ENCODE data around the gene TTC39A.
"Not testable (repeated sequence)": the region's sequence is repeated elsewhere in the genome, so short reads cannot be mapped to it uniquely, and the experiment has no call there.

Gene TTC39A

GRCh38 chr1:51336004-51336403 lies 5.6 kb upstream of the TTC39A start:
- DNase-seq, result no peak

GRCh38 chr1:51331206-51332100 lies 1.1 kb upstream of the TTC39A start:
- peak; percentile 92 for DNase-seq

DNA sequence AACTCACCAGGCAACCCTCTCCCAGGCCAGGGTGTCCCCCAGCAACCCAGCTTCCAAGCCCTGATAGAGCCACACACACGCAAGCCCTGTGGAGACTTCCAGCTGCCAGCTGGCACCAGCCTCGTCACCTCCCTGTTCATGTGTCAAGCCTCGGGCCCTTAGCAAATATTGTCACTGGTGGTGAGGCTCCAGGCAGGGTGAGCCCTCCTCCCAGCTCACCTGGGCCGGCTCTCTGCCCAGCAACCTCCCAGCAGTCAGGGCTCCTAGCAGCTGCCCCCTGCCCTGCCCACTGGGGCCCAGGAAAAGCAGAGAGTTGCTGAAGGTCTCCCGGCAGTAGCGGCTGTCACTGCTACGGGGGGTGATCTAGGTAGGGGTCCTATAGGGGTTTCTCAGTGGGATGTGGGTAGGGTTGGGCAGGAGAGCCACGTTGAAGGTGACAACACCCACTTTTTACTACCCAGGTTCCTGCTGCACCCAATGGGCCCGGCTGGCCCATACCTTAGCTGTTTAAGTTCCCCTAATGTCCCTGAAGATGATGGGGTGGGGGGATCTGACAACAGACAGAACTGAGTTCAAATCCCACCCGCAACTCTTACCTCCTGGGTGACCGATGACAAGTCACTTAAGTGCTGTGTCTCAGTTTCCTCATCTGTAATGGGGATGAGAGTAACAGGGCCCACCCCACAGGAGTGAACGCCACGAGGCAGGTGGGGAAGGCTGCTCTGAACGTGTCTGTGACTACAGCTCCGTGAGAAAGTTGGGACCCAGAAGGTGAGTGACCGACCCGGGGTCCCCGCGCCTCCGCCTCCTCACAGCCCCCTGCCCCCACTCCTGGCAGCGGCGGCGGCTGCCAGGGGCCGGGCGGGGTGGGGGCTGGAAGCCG lies 678 bp downstream of the TTC39A start:
- DNase-seq, result peak; percentile 99

DNA sequence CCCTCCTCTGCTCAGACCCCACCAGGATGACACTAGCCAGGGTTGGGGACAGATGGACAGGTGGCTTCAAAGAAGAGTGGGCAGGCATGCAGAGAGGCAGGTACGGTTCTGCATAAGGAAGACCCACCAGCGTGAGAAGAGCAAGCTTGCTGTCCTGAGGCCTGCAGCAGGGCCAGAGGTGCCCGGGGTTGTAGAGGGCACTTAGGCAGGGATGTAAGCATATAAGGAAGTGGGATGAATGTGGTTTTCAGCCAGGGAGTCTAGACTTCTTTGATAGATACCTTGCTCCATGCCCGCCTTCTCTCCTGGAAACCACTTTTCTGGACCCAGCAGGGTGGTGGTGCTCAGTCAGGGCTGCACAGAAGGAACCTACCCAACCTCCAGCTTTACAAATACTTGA lies 1.4 kb downstream of the TTC39A start:
- DNase-seq, result peak; percentile 86

DNA sequence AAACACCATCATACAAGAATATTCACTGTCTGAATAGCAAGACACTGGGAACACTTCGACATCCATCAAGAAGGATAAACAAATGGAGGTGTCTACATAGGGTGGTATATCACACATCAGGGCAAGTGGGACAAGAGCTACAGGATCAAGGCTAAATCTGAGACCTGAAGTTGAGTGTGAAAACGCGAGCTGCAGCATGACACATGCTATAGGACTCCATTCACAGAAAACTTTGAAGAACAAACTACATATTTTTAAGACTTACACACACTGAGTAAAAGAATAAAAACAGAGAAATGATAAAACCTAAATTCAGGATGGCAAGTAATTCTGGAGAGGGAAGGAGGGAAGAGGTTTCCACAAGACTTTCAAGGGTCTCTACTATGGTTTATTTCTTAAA lies 2.1 kb downstream of the TTC39A start:
- no peak for DNase-seq

- DNase-seq, result no peak
These were observed 3.0 kb downstream of the TTC39A start for GRCh38 chr1:51327386-51327785.

DNA sequence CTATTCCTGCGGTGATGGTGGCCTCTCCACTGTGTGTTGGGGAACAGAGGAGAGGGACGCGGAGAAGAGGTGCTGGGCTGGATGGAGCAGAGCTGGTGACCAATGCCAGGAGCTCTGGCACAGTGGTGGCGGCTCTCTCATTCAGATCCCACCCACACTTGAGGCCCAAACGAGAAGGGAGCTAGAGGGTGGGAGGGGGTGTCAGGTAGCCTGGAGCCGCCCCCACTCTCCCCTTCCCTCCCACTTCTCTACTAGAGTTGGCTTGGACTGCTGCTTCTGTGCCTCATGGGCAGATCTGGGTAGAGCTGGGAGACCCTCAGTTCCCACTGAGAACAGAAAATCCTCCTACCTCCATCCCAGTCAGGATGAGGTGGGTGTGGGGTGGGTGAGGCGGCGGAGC lies 3.5 kb downstream of the TTC39A start:
- DNase-seq, result no peak

DNA sequence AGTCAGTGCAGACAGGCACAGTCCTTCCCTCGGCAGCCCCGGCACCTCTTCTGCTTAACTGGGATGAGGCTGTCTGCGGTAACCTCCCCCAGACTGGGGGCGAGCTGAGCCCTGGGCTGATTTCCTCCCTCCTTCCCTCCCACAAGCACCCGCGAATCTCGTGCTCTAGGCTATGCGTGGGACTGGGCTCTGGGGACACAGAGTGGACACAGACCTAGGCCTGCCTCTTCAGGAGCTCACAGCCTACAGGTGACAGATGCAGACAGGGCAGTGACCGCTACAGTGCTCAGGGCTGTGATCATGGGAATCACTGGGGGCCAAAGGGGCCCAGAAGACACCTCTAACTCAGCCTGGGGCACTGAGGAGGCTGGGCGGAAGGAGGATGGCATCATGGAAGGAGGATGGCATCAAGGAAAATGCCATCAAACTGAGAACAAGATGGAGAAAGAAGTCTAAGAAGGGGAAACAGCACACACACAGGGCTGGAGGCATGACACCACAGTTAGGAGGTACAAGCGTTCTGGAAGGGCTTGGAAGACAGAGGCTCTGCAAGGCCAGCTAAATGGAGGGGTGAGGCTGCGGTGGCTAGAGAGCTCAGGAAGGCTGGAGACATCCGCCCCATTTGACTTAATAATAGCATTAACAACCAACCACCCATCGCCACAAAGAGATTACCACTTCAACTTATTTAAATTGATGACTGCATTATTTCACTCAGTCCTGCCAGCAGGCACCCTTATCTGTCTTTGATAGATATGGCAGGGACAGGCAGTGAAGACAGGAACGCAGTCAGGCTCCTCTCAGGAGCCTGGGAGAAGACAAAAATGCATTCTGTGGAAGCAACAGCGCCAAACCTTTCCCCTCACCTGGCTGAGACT lies 4.2 kb downstream of the TTC39A start:
- DNase-seq, result no peak

DNA sequence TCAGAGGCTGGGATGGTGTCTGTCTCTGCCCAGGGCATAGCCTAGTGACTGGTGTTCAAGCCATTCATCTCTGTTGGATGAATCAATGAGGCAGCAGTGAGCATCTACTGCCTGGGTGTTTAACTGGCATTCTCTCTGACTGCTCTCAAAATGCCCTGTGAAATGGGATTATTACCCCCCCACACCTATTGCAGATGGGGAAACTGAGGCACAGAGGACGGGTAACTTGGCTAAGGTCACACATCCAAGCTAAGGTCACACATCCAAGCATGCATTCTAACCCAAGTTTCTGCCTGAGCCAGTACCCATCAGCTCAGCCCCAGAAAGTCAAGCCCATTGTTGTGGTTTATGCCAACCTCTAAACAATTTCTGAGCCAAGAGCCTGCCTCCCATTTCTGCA lies 5.0 kb downstream of the TTC39A start:
- DNase-seq, result no peak

GRCh38 chr1:51325011-51325385 lies 5.4 kb downstream of the TTC39A start:
- not testable (repeated sequence) for DNase-seq

- no peak for DNase-seq
These were observed 5.9 kb downstream of the TTC39A start for GRCh38 chr1:51324251-51325010.

DNA sequence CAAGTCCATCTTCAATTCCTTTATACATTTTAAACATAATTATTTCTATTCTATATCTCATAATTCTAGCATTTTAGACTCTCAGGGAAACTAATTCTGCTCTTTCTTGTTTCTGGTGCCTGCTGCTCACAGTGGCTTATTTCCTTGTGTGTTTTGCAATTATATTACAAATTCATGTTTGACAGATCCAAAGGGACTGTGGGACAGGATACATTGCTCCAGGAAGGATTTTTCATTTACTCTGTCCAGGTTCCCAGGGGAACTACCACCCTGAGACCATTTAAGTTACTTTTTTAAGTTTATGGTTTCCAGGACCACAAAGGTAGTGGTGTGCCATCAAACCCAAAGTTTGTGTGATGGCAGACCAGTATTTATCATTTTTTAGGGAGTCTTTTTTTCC lies 6.6 kb downstream of the TTC39A start:
- DNase-seq, result no peak

GRCh38 chr1:51322417-51323101 lies 7.8 kb downstream of the TTC39A start:
- no peak for DNase-seq

DNA sequence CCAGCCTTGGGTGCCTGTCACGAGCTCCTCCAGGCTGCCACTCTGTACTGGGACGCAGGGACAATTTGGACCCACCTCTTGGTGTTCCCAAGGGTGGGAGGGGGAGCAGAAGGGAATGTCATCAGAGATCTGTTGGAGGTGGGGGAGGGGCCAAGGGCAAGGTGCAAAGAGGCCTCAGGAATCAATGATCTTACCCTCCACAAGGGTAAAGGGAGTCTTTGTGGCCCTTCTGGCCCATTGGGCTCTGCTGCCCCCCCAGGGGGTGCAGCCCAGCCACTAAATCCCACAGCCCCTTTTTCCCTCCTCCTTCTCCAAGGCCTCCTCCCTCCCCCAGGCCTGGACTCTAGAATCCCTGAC lies 8.5 kb downstream of the TTC39A start:
- no peak for DNase-seq

GRCh38 chr1:51320967-51321923 lies 9.1 kb downstream of the TTC39A start:
- DNase-seq, result no peak

GRCh38 chr1:51317798-51318197 lies 12.6 kb downstream of the TTC39A start:
- no peak for DNase-seq

GRCh38 chr1:51316846-51317120 lies 13.6 kb downstream of the TTC39A start:
- DNase-seq, result peak; percentile 75

DNA sequence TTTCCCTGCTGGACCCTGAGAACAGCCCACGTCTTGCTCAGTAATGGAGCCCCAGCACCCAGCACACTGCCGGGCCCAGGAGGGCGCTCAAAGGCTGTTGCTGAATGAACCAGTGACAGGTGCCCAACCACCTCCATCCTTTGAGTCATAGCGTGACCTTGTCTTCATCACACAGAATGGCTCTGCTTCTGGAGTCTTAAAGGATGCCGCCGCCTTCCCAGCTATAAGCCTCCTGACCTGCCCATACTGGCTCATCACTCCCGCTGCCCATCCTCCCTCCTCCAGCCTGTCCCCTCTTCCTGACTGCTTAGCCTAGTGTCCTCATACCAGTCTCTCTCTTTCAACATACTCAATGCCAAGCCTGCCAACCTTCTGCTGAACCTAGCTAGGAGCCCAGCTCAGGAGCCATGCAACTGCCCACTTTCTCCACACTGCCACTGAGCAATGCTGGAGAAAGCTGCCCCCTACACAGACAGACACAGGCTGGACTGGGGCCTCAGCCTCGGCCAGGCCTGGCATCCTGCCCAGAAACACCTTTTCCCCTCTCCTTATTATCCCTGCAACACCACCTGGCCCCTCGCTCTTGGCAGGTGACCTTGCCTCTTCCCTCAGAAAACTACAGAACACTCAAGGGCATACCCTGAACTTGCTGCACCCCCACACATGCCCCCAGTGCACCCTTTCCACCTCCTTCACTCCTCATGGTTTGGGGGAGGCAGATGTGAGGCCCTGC lies 14.1 kb downstream of the TTC39A start:
- DNase-seq, result peak; percentile 78

DNA sequence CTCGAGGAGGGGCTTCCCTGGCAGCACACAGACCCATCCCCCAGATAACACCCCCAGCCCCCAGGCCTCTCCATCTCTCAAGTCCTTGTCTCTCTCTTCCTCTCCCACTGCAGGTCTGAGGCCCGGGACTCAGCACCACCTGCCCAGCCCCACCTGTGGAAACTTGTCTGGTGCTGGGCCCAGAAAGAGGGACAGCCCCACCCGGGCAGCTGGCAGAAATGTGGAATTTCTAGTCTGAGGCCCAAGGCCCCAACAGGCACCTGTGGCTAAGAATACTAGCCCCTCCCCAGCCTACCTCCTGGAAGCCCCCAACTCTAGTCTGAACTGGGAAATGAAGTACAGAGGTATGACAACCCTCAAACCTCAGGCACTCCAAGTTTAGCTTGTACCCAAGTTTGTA lies 15.4 kb downstream of the TTC39A start:
- no peak for DNase-seq

Measured in NCI-H2029 (cell line).